DMS 273 (cell line): ENCODE results near the gene SIPA1L3.
A peak's percentile ranks its signal among the peaks of the same experiment; 100 is the strongest.
"Not testable (repeated sequence)": the region's sequence is repeated elsewhere in the genome, so short reads cannot be mapped to it uniquely, and the experiment has no call there.

ENCODE experiments used
- DNase-seq: peaks from one replicate; lab custom pipeline; 2025; ENCODE audit not compliant: unreplicated experiment; lab: John Stamatoyannopoulos, UW

The SIPA1L3 gene

GRCh38 chr19:38224014-38224862 lies 317.2 kb downstream of the SIPA1L3 start, which contains the start of gene DPF1:
Gene DPF1 (minus strand): TSS chr19:38224222. CDS start chr19:38224142, 80 bp downstream.
- DNase-seq, result peak; percentile 96

GRCh38 chr19:38224863-38225218 lies 317.8 kb downstream of the SIPA1L3 start:
- not testable (repeated sequence) for DNase-seq

GRCh38 chr19:38227287-38228004 lies 320.4 kb downstream of the SIPA1L3 start:
- DNase-seq, result no peak

GRCh38 chr19:38228005-38228377 lies 321.0 kb downstream of the SIPA1L3 start:
- DNase-seq, result peak; percentile 34

- peak; percentile 46 for DNase-seq
Observed at GRCh38 chr19:38228491-38229439, 321.8 kb downstream of the SIPA1L3 start.

GRCh38 chr19:38229585-38230073 lies 322.6 kb downstream of the SIPA1L3 start:
- DNase-seq, result peak; percentile 94

GRCh38 chr19:38230506-38231133 lies 323.6 kb downstream of the SIPA1L3 start:
- not testable (repeated sequence) for DNase-seq

- DNase-seq, result no peak
Observed at GRCh38 chr19:38231918-38232317, 324.9 kb downstream of the SIPA1L3 start.

GRCh38 chr19:38233740-38234251 lies 326.8 kb downstream of the SIPA1L3 start:
- peak; percentile 90 for DNase-seq

GRCh38 chr19:38234615-38235014 lies 327.6 kb downstream of the SIPA1L3 start:
- no peak for DNase-seq

- no peak for DNase-seq
Observed at GRCh38 chr19:38239816-38240215, 332.8 kb downstream of the SIPA1L3 start.

- DNase-seq, result no peak
Observed at GRCh38 chr19:38243279-38243673, 336.3 kb downstream of the SIPA1L3 start.

GRCh38 chr19:38245826-38246498 lies 339.0 kb downstream of the SIPA1L3 start:
- no peak for DNase-seq

- DNase-seq, result no peak
Observed at GRCh38 chr19:38247126-38247525, 340.1 kb downstream of the SIPA1L3 start.

- DNase-seq, result no peak
Observed at GRCh38 chr19:38247734-38248268, 340.8 kb downstream of the SIPA1L3 start.

GRCh38 chr19:38248421-38248820 lies 341.4 kb downstream of the SIPA1L3 start:
- no peak for DNase-seq

- DNase-seq, result no peak
Observed at GRCh38 chr19:38250428-38250820, 343.4 kb downstream of the SIPA1L3 start.

- DNase-seq, result peak; percentile 95
Observed at GRCh38 chr19:38250821-38251563, 344.0 kb downstream of the SIPA1L3 start.
